Neural cell (in vitro differentiated cells): ENCODE results near the gene USP3. TPM values are rescaled to one million over a fixed set of nuclear protein-coding genes. Genes with fewer than 3 reads are reported as not detected.

Source experiments
- H2AFZ ChIP-seq: fragments of 200-600, 300-800 bp; sonication (generic), shearing (Covaris generic); 2 replicates; pipeline ENCODE4 v1.6.0; 2014; ENCODE audit warnings: low read depth, mild to moderate bottlenecking, antibody characterized with exemption, low read length, moderate library complexity
- H3F3A ChIP-seq: fragments of 200-600 bp; shearing (Covaris generic); 2 replicates; pipeline ENCODE4 v1.6.1; 2016; ENCODE audit warnings: mild to moderate bottlenecking, moderate library complexity, mixed read lengths, antibody characterized with exemption, low read length; ENCODE audit not compliant: insufficient read depth, poor library complexity, severe bottlenecking
- H3K27ac ChIP-seq: fragments of 200-600, 300-800 bp; sonication (generic), shearing (Covaris generic); 2 replicates; pipeline ENCODE4 v1.5.1; 2014; ENCODE audit warnings: mild to moderate bottlenecking, low read length, moderate library complexity
- H3K27me3 ChIP-seq: fragments of 300-800, 200-600 bp; sonication (generic), shearing (Covaris generic); 2 replicates; pipeline ENCODE4 v1.6.0; 2014; ENCODE audit warnings: mild to moderate bottlenecking, low read depth, low read length, moderate library complexity; ENCODE audit not compliant: insufficient read depth
- H3K36me3 ChIP-seq: fragments of 300-800, 200-600 bp; sonication (generic), shearing (Covaris generic); 2 replicates; pipeline ENCODE4 v1.5.1; 2014; ENCODE audit warnings: mild to moderate bottlenecking, antibody characterized with exemption, low read length, moderate library complexity; ENCODE audit not compliant: insufficient read depth
- H3K4me2 ChIP-seq: fragments of 300-800, 200-600 bp; sonication (generic), shearing (Covaris generic); 2 replicates; pipeline ENCODE4 v1.6.0; 2014; ENCODE audit warnings: mild to moderate bottlenecking, low read length
- H3K4me3 ChIP-seq: fragments of 300-800, 200-600 bp; sonication (generic), shearing (Covaris generic); 2 replicates; pipeline ENCODE4 v1.5.1; 2014; ENCODE audit warnings: mild to moderate bottlenecking, low read length, moderate library complexity
- H3K79me2 ChIP-seq: fragments of 200-600 bp; shearing (Covaris generic); replicated peaks from 2 replicates; pipeline ENCODE4 v1.6.0; 2014; ENCODE audit warnings: mild to moderate bottlenecking, low read length, moderate library complexity; ENCODE audit not compliant: insufficient read depth
- H3K9ac ChIP-seq: fragments of 300-800, 200-600 bp; sonication (generic), shearing (Covaris generic); 2 replicates; pipeline ENCODE4 v1.6.1; 2016; ENCODE audit warnings: mild to moderate bottlenecking, low read length, mixed read lengths
- H3K9me2 ChIP-seq: fragments of 200-600 bp; shearing (Covaris generic); 2 replicates; pipeline ENCODE4 v1.6.1; 2016; ENCODE audit warnings: mild to moderate bottlenecking, low read length, mixed read lengths; ENCODE audit not compliant: insufficient read depth
- H3K9me3 ChIP-seq: fragments of 200-600, 300-800 bp; sonication (generic), shearing (Covaris generic); 2 replicates; pipeline ENCODE4 v1.6.1; 2016; ENCODE audit warnings: mild to moderate bottlenecking, mixed run types, low read length, moderate library complexity, mixed read lengths
- H4K20me1 ChIP-seq: fragments of 200-600 bp; shearing (Covaris generic); 2 replicates; pipeline ENCODE4 v1.6.1; 2016; ENCODE audit warnings: mild to moderate bottlenecking, mixed run types; ENCODE audit not compliant: insufficient read depth
- EP300 ChIP-seq: fragments of 450-650 bp; conservative IDR thresholded peaks from 2 replicates; pipeline ENCODE4 v1.6.1; 2014; ENCODE audit warnings: antibody characterized with exemption, mild to moderate bottlenecking, moderate library complexity; ENCODE audit not compliant: poor library complexity, severe bottlenecking
- EZH2 ChIP-seq: fragments of 200-600, 300-800 bp; shearing (Covaris generic), sonication (generic); IDR thresholded peaks from 2 replicates; pipeline ENCODE4 v1.6.1; 2014; ENCODE audit warnings: antibody characterized with exemption, low read length, borderline replicate concordance, mild to moderate bottlenecking; ENCODE audit not compliant: insufficient read depth, poor library complexity, severe bottlenecking
- MXI1 ChIP-seq: fragments of 450-650 bp; conservative IDR thresholded peaks from 2 replicates; pipeline ENCODE4 v1.6.1; 2014; ENCODE audit warnings: antibody characterized with exemption, mild to moderate bottlenecking; ENCODE audit not compliant: poor library complexity, severe bottlenecking
- POLR2AphosphoS5 ChIP-seq: IDR thresholded peaks from 2 replicates; pipeline ENCODE4 v1.6.1; 2012
- RAD21 ChIP-seq: fragments of 450-650 bp; conservative IDR thresholded peaks from 2 replicates; pipeline ENCODE4 v1.6.1; 2014; ENCODE audit warnings: antibody characterized with exemption, mild to moderate bottlenecking, moderate library complexity
- REST ChIP-seq: IDR thresholded peaks from 2 replicates; pipeline ENCODE4 v1.6.1; 2012; ENCODE audit warnings: borderline replicate concordance
- SMC3 ChIP-seq: fragments of 450-650 bp; conservative IDR thresholded peaks from 2 replicates; pipeline ENCODE4 v1.6.1; 2014; ENCODE audit warnings: antibody characterized with exemption, mild to moderate bottlenecking, moderate library complexity; ENCODE audit not compliant: poor library complexity
- TAF1 ChIP-seq: IDR thresholded peaks from 2 replicates; pipeline ENCODE4 v1.6.1; 2012; ENCODE audit warnings: low read depth
- polyA plus RNA-seq: library from polyadenylated mRNA; depleted of rRNA; stranded (reverse); fragments of >200 nt; gene quantifications from 2 replicates; pipeline ENCODE4 v1.2.3, GENCODE V29; 2014
- TF ChIP-seq, protein P1 (sequence below): fragments of 450-650 bp; IDR thresholded peaks from 2 replicates; pipeline ENCODE4 v1.5.1; 2014; ENCODE audit warnings: antibody characterized with exemption, mild to moderate bottlenecking, moderate library complexity; ENCODE audit not compliant: poor library complexity, severe bottlenecking

The USP3 gene
- polyA plus RNA-seq, 1 donor from 2014 or later = 68.0 TPM

- Histone ChIP-seq H3K4me3 (no peak overlapping the region), H3K79me2 (peaks cover 90% of the 10 kb centered on the region), H3K9me2 (no peaks in the 10 kb centered on the region), H3K9ac (no peak overlapping the region), H3K27me3 (no peaks in the 10 kb centered on the region), H3K4me2 (no peak overlapping the region), H3K27ac (no peak overlapping the region), H3K9me3 (no peaks in the 10 kb centered on the region), H4K20me1 (no peaks in the 10 kb centered on the region), H2AFZ (no peak overlapping the region), H3F3A (no peaks in the 10 kb centered on the region), H3K36me3 (no peaks in the 10 kb centered on the region)
- TF ChIP-seq REST = no peak
- no peak for TF ChIP-seq MXI1
- no peak for TF ChIP-seq SMC3
- TF ChIP-seq, protein P1, sequence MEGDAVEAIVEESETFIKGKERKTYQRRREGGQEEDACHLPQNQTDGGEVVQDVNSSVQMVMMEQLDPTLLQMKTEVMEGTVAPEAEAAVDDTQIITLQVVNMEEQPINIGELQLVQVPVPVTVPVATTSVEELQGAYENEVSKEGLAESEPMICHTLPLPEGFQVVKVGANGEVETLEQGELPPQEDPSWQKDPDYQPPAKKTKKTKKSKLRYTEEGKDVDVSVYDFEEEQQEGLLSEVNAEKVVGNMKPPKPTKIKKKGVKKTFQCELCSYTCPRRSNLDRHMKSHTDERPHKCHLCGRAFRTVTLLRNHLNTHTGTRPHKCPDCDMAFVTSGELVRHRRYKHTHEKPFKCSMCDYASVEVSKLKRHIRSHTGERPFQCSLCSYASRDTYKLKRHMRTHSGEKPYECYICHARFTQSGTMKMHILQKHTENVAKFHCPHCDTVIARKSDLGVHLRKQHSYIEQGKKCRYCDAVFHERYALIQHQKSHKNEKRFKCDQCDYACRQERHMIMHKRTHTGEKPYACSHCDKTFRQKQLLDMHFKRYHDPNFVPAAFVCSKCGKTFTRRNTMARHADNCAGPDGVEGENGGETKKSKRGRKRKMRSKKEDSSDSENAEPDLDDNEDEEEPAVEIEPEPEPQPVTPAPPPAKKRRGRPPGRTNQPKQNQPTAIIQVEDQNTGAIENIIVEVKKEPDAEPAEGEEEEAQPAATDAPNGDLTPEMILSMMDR = no peak
These were observed 22.0 kb downstream of the USP3 start for GRCh38 chr15:63526401-63526800.

GRCh38 chr15:63528138-63528659, 23.8 kb downstream of the USP3 start:
- H3K9ac ChIP-seq = no peak overlapping the region
- H3F3A ChIP-seq = no peaks in the 10 kb centered on the region
- H4K20me1 ChIP-seq = no peaks in the 10 kb centered on the region
- H2AFZ ChIP-seq = no peak overlapping the region
- no peaks in the 10 kb centered on the region for H3K9me2 ChIP-seq
- no peaks in the 10 kb centered on the region for H3K36me3 ChIP-seq
- H3K9me3 ChIP-seq = no peaks in the 10 kb centered on the region
- TF ChIP-seq POLR2AphosphoS5 = no peak
- no peak for TF ChIP-seq REST
- TF ChIP-seq MXI1 = no peak
- TF ChIP-seq, protein P1 = no peak
- no peak for TF ChIP-seq SMC3
- TF ChIP-seq EZH2 = no peak
- TF ChIP-seq RAD21 = no peak
- no peak for TF ChIP-seq EP300
- TF ChIP-seq TAF1 = no peak
- no peaks in the 10 kb centered on the region for H3K27me3 ChIP-seq
- H3K79me2 ChIP-seq = peaks cover 84% of the 10 kb centered on the region
- H3K27ac ChIP-seq = no peak overlapping the region
- no peak overlapping the region for H3K4me2 ChIP-seq
- no peak overlapping the region for H3K4me3 ChIP-seq
